ENCODE results near the gene RAF1. TPM values are rescaled to one million over a fixed set of nuclear protein-coding genes. Genes with fewer than 3 reads are reported as not detected.
A peak's percentile ranks its signal among the peaks of the same experiment; 100 is the strongest.

The RAF1 gene
- total RNA-seq, 4 donors from 2014 or later: 151 to 174 (median 163) TPM

- 82 to 91% methylated on average over 3 of the region's 3 CpGs for WGBS, 2 donors
- no peaks in the 10 kb centered on the region for H3K36me3 ChIP-seq
- intact Hi-C loops (cut with DNase I): no loop called here
- H3K4me1 ChIP-seq: peaks cover 56 to 59% of the 10 kb centered on the region in 2 donors
- H3K4me3 ChIP-seq (replicated peaks in 1 of 3): no peak overlapping the region
- no peaks in the 10 kb centered on the region for H3K9me3 ChIP-seq
- peak overlapping the region; percentile 59 to 99 (median 77) for H3K27ac ChIP-seq
- no peak for TF ChIP-seq POLR2A (IDR thresholded peaks at IDR 0.05)
- TF ChIP-seq, protein P1, sequence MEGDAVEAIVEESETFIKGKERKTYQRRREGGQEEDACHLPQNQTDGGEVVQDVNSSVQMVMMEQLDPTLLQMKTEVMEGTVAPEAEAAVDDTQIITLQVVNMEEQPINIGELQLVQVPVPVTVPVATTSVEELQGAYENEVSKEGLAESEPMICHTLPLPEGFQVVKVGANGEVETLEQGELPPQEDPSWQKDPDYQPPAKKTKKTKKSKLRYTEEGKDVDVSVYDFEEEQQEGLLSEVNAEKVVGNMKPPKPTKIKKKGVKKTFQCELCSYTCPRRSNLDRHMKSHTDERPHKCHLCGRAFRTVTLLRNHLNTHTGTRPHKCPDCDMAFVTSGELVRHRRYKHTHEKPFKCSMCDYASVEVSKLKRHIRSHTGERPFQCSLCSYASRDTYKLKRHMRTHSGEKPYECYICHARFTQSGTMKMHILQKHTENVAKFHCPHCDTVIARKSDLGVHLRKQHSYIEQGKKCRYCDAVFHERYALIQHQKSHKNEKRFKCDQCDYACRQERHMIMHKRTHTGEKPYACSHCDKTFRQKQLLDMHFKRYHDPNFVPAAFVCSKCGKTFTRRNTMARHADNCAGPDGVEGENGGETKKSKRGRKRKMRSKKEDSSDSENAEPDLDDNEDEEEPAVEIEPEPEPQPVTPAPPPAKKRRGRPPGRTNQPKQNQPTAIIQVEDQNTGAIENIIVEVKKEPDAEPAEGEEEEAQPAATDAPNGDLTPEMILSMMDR (IDR thresholded peaks at IDR 0.05): no peak
- DNase-seq: no peak
- no peaks in the 10 kb centered on the region for H3K27me3 ChIP-seq
These were observed 4.5 kb downstream of the RAF1 start for GRCh38 chr3:12659316-12660015.

DNA sequence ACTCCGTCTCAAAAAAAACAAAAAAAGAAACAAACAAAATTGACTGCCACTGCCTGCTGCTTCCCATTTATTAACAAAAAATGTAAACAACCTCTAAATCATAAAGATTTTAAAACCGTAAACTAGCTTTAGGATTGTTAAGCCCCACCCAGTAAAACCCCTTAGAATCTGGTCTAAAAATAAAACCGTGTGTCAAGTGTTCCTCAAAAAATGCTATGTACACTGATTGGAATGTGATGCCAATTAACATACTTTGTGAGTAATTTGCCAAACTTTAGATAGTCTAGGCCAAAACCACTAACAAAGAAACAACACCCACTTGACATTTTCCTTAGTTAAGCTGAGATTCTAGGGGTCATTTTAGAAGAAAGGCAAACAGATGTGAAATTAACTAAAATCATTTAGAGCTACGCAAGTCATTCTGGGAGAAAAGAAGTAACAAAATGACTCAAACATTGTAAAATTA is 5.3 kb downstream of the RAF1 start:
- intact Hi-C loops (cut with DNase I): no loop called here
- DNase-seq: no peak
- 44 to 47% methylated on average over 4 of the region's 4 CpGs for WGBS, 2 donors

DNA sequence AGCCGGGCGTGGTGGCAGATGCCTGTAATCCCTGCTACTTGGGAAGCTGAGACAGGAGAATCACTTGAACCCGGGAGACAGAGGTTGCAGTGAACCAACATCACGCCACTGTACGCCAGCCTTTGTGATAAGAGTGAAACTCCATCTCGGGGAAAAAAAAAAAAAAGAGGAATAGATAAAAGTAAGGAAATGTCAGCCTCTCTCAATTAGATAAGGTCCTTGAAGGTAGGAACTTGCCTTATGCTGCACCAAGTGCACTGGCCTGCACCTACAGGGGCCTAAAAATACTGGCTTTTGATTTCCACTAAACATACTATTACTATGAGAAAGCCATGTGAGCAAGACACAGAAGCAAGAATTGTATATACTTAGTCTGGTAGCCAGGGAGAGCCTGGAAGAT is 7.1 kb downstream of the RAF1 start:
- H3K27ac ChIP-seq: peak overlapping the region in 2 of 3 donors; percentile 34 to 99
- TF ChIP-seq POLR2A (IDR thresholded peaks at IDR 0.05): no peak
- TF ChIP-seq, protein P1 (IDR thresholded peaks at IDR 0.05): no peak
- no peaks in the 10 kb centered on the region for H3K27me3 ChIP-seq
- H3K9me3 ChIP-seq: no peaks in the 10 kb centered on the region
- no peak for DNase-seq
- no peaks in the 10 kb centered on the region for H3K36me3 ChIP-seq
- intact Hi-C loops (cut with DNase I): no loop called here
- H3K4me3 ChIP-seq (replicated peaks in 1 of 3): no peak overlapping the region
- H3K4me1 ChIP-seq: peaks cover 51 to 70% of the 10 kb centered on the region in 2 donors
- WGBS, 2 donors: 86 to 96% methylated on average over 6 of the region's 6 CpGs

More for the DNA sequence above, 5.3 kb downstream of the RAF1 start:
- no peaks in the 10 kb centered on the region for H3K27me3 ChIP-seq
- H3K4me1 ChIP-seq: peaks cover 53 to 65% of the 10 kb centered on the region in 2 donors
- H3K36me3 ChIP-seq: no peaks in the 10 kb centered on the region
- peak overlapping the region; percentile 59 to 99 (median 77) for H3K27ac ChIP-seq
- TF ChIP-seq, protein P1 (IDR thresholded peaks at IDR 0.05): no peak
- TF ChIP-seq POLR2A (IDR thresholded peaks at IDR 0.05): no peak
- H3K4me3 ChIP-seq (replicated peaks in 1 of 3): no peak overlapping the region
- no peaks in the 10 kb centered on the region for H3K9me3 ChIP-seq

DNA sequence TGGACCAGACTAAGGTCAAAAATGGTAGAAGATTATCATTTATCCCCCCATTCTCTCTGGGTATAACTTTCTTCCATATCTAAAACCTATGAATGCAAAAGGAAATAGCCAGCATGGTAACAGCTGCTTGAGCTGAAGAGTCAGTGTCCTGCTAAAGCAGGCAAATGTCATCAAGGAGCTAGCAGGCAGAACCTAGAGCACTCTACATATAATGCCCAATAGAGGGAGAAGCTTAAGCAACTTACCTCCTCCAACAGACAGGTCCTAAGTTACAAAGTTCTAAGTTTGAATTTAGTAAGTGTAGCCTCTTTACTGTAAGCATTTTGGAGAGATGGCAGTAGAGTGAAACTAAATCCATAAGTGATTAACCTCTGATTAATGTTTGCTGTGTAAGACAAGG is 7.7 kb downstream of the RAF1 start:
- H3K4me3 ChIP-seq (replicated peaks in 1 of 3): no peak overlapping the region
- H3K27ac ChIP-seq: peak overlapping the region in 2 of 3 donors; percentile 43 to 99
- peak in 1 of 2 donors; percentile 27 for DNase-seq
- no peaks in the 10 kb centered on the region for H3K9me3 ChIP-seq
- intact Hi-C loops (cut with DNase I): no loop called here
- no peaks in the 10 kb centered on the region for H3K27me3 ChIP-seq
- no peaks in the 10 kb centered on the region for H3K36me3 ChIP-seq
- peaks cover 46 to 66% of the 10 kb centered on the region in 2 donors for H3K4me1 ChIP-seq
- TF ChIP-seq POLR2A (IDR thresholded peaks at IDR 0.05): no peak
- TF ChIP-seq, protein P1 (IDR thresholded peaks at IDR 0.05): no peak

GRCh38 chr3:12655701-12656100 is 8.2 kb downstream of the RAF1 start:
- DNase-seq: no peak
- Histone ChIP-seq H3K27ac (peak overlapping the region in 2 of 3 donors; percentile 43 to 99), H3K9me3 (no peaks in the 10 kb centered on the region), H3K4me1 (peaks cover 42 to 67% of the 10 kb centered on the region in 2 donors), H3K36me3 (no peaks in the 10 kb centered on the region), H3K27me3 (no peaks in the 10 kb centered on the region), H3K4me3 (replicated peaks in 1 of 3) (no peak overlapping the region)
- no peak for TF ChIP-seq POLR2A (IDR thresholded peaks at IDR 0.05)
- TF ChIP-seq, protein P1 (IDR thresholded peaks at IDR 0.05): no peak
- intact Hi-C loops (cut with DNase I): no loop called here
- WGBS, 2 donors: 75% methylated on average over 4 of the region's 4 CpGs
